ENCODE data around the gene ESRRG.

The ESRRG gene

DNA sequence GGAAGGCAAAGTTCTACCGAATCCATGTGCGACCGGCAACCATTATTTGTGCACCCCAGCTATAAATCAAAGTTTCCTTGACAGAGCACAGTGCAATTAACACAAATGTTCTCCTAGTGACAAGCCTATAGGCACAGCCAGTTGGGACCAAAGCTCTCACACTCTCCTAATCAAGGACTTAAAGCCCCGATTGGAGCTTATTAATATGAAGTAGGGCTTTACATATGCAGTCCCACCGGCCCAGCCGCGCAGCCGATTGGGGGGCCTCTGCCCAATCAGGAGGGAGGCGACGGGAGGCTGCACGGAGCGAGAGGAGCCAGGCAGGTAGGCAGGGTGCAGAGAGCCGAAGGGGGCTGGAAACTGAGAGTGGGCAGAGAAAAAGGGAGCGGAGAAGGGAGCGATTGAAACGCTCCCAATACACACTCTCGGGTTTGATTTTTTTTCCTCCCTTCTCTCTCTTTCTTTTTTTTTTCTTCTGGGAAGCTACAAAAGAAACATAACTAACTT lies at the start of gene ESRRG:
ESRRG (minus strand) TSS at position 156 of the 507 bp plus-strand sequence; CDS start at position 26, 130 bp downstream.
- DNase-seq (ENCODE audit: extremely low read depth in 1 of 2, low read depth in 1 of 2) = no peak

DNA sequence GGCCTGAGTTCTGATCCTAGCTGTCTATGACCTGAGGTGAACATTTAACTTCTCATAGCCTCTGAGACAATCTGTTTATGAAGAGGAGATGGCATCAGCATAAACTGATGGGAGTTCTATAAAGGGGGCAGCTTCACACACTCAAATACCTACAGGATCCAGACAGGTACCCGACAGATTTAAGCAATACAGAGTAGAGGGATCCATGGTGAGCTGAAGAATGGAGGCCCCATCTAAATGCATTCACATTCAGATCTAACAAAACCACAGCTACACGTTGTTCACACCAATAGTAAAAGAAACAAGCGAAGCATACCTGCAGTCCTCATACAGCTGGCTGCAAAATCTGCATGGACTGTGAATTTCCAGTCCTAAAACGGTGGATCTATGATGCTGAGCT lies 48.7 kb upstream of the ESRRG start:
- no peak for DNase-seq (ENCODE audit: extremely low read depth in 1 of 2, low read depth in 1 of 2)

DNA sequence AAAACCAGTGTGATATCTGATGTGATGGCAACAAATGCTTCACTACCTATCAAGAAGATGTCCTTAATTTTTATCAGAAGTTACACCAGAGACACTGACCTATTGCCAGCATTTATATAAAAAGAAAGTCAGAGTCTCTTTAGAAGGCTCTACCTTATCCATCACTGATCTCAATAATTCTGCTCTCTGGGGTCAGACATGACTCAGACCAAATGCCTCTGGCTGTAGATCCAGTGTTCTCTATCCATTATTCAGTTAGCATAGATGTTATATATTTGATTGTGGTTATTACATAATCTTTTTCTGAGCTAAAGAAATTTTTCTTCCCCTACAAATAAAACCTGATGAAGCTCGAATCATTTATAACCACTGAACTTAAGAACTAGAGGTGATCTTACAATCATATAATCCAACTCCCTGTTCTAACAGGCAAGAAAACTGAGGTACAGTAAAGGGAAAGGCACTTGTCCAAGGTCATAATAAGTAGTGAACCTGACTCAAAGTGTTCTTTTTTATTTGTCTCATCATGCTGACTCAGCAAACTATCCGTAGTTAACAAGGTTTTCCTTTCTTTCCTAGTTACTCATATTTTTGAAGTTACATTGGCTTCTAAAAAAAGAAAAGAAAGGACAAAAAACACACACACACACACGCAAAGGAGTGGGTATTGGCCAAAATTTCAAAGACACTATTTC lies 43.6 kb upstream of the ESRRG start:
- DNase-seq (ENCODE audit: extremely low read depth in 1 of 2, low read depth in 1 of 2) = no peak

GRCh38 chr1:216765346-216766300 lies 42.4 kb upstream of the ESRRG start:
- no peak for DNase-seq (ENCODE audit: extremely low read depth in 1 of 2, low read depth in 1 of 2)

DNA sequence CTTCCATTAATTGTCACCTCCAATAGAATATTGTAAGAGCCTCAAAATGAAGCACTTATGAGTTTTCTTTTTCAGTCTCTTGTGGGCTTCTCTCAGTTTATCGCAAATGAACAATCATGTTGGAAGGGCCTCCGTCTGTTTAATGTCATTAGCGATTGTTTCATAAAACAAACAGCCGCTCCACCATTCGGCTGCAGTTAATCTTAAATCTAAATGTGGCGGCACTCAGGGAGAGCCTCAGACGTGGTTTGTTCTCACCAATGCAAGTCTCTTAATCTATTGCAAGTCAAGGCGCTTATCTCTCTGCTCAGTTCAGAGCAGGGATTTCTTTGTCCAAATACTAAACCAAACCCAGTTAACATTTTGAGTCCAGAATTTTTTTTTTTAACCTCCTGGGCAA lies 34.9 kb upstream of the ESRRG start:
- DNase-seq (ENCODE audit: extremely low read depth in 1 of 2, low read depth in 1 of 2) = no peak

DNA sequence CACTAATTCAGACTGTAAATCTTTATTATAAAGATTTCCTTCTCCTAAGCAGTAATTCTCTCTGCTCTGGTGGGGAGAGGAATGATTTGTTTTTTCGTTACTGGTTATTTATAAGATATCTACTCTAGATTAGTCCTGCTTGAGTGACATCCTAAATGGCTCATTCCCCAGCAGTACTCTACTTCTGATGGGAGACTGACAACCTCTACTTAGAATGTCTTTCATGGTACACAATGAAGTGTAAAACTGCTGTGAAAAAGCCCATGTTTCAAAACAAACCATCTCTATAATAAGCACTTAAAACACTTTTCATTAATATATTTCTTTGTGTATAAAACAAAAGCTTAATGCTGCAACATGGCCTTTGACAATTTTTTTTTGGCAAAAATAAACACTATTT lies 33.9 kb upstream of the ESRRG start:
- DNase-seq (ENCODE audit: extremely low read depth in 1 of 2, low read depth in 1 of 2) = no peak

DNA sequence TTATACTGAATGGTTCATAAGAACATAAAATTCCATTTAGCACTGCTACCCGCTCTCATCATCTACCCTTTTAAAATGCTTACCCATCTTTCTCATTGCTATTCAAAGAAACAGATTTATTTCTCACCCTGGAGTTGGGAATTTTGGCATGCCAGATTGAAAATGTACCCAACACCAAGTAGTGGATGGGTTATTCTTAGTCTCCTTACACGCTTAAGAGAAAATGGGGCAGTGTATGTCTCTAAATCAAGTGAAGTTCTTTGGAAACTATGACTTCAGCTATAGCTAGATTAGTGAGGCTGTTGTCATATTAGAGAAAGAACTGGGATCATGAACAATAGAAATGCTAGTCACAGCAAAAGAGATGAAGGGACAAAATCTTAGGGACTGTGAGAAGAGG lies 27.7 kb upstream of the ESRRG start:
- no peak for DNase-seq (ENCODE audit: extremely low read depth in 1 of 2, low read depth in 1 of 2)

GRCh38 chr1:216750031-216750627 lies 26.9 kb upstream of the ESRRG start:
- DNase-seq (ENCODE audit: extremely low read depth in 1 of 2, low read depth in 1 of 2) = no peak

- DNase-seq (ENCODE audit: extremely low read depth in 1 of 2, low read depth in 1 of 2) = no peak
These were observed 26.0 kb upstream of the ESRRG start for GRCh38 chr1:216749232-216749631.

GRCh38 chr1:216742625-216743024 lies 19.4 kb upstream of the ESRRG start:
- no peak for DNase-seq (ENCODE audit: extremely low read depth in 1 of 2, low read depth in 1 of 2)

GRCh38 chr1:216740331-216740730 lies 17.1 kb upstream of the ESRRG start:
- no peak for DNase-seq (ENCODE audit: extremely low read depth in 1 of 2, low read depth in 1 of 2)

GRCh38 chr1:216739793-216740192 lies 16.6 kb upstream of the ESRRG start:
- DNase-seq (ENCODE audit: extremely low read depth in 1 of 2, low read depth in 1 of 2) = no peak

DNA sequence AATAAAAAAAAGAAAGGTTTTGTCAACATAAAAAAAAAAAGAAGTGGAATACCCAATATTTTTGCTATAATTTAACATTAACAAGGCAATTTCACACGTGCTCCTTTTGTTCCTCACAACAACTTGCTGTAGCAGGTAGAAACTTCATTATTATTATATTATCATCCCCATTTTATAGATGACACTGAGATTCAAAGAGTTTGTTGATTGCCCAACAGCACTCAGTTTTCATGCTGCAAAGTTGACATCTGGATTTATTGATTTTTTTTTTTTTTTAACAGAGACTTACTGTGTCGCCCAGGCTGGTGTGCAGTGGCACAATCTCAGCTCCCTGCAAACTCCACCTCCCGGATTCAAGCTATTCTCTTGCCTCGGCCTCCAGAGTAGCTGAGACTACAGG lies 8.9 kb upstream of the ESRRG start:
- no peak for DNase-seq (ENCODE audit: extremely low read depth in 1 of 2, low read depth in 1 of 2)

- DNase-seq (ENCODE audit: extremely low read depth in 1 of 2, low read depth in 1 of 2) = no peak
These were observed 8.3 kb upstream of the ESRRG start for GRCh38 chr1:216731562-216731961.

GRCh38 chr1:216726435-216726834 lies 3.2 kb upstream of the ESRRG start:
- DNase-seq (ENCODE audit: extremely low read depth in 1 of 2, low read depth in 1 of 2) = no peak

- DNase-seq (ENCODE audit: extremely low read depth in 1 of 2, low read depth in 1 of 2) = no peak
These were observed 408 bp downstream of the ESRRG start for GRCh38 chr1:216722821-216723220.

DNA sequence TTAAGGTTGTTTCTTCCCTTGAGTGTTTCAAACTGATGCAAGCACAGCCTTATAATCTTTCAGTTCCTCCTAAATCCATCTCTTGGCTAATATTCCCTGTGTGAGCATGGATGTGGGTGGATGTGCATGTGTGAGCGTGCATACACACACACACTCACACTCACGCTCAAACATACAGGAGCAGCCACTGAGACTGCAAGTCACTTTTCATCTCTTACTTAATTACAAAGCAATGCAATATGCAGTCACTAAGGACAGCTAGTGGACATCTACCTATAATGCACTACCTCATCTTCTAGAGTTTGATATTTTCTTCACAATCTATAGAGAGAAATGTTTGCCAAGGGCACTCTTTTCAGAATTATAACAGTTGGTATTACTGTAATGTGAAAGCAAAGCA lies 1.4 kb downstream of the ESRRG start:
- no peak for DNase-seq (ENCODE audit: extremely low read depth in 1 of 2, low read depth in 1 of 2)

DNA sequence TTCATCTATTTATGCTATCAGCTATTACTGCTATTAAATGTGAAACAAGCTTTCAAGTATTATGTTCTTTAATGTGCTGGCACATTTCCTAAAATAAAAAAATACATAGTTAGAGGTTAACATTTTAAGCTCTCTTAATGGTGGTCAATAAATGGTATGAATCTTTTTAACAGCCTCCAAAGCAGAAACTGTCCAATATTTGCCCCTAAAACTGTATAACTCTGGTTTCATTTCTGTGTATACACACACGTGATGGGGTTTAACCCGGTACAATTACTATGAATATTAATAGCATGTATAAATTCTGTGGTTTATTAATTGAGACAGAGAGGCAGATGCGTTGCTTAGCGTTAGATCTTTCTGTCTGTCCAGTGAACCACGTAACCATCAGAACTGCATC lies 2.2 kb downstream of the ESRRG start:
- no peak for DNase-seq (ENCODE audit: extremely low read depth in 1 of 2, low read depth in 1 of 2)

- no peak for DNase-seq (ENCODE audit: extremely low read depth in 1 of 2, low read depth in 1 of 2)
These were observed 11.5 kb downstream of the ESRRG start for GRCh38 chr1:216711712-216712111.

DNA sequence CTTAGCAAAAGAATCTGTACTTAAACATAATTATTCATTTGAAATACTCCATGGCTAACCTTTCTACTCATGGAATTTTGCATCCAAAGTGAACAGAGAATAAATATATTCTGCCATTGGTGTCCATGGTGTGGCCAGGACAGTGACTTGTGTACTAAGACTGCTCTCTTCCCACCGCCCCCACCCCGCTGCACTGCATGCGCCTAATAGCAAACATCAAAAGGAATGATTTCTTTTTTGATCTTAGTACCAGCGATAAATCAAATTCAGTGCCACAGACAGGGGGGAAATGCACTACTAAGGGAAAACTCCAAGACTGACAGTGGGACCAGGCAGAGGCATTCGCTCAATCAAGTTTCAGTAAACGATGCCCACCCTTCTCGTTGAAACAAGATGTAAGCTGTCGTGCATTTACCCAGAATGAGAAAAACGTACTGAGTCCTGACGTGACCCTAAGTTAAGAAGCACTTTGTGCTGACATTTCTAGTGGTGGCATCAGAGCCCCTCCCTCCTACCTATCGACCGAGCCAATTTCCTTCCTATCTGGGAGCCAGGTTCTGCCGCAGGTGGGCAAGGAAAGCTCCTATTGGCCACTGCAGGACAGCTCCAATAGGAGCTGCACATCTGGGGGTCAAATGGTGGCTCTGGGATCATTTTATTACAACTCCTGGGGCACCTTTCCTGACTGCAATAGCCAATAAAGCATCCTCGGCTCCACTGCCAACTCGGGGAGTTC lies 12.5 kb downstream of the ESRRG start:
- DNase-seq (ENCODE audit: extremely low read depth in 1 of 2, low read depth in 1 of 2) = no peak

DNA sequence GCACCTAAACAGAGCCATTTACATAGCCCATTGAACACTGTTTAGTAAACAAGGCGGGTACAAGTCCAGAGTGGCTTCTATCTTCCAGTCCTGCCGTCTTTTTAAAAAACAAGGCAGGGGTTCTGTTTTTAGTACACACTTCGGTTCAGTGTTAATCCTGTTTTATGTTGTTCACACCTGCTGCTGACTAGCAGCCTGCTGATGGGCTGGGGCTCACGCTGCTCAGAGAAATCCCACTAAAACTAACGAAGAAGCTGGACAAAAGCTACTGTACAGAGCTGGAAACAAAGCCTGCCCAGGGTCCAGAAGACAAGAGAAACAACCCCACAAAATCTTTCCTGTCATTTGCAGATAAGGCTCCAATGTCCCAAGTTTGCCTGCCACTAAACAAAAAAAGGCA lies 13.2 kb downstream of the ESRRG start:
- DNase-seq (ENCODE audit: extremely low read depth in 1 of 2, low read depth in 1 of 2) = no peak

All from activated CD8-positive, alpha-beta memory T cell treated with anti-CD3 and anti-CD28 coated beads for 1 hour (primary cell).